Stomach (tissue), 4 donors: Measurements from ENCODE around the gene RFC2.

Experiments
- POLR2A ChIP-seq, 4 donors: fragments of 450-650 bp; IDR thresholded peaks; one replicate each; pipeline ENCODE4 v1.6.1; 2016; ENCODE audit warnings: antibody characterized with exemption in 4 of 4, control low read depth in 2 of 4, mild to moderate bottlenecking in 1 of 4, moderate library complexity in 1 of 4
- TF ChIP-seq, protein P1 (sequence below), 7 experiments: fragments of 450-650 bp in 4 of 7; fragments of 200-600 bp in 3 of 7; sonication (generic) in 3 of 7; IDR thresholded peaks; one replicate each; pipeline ENCODE4 v1.5.1; 2016 to 2019; ENCODE audit warnings: antibody characterized with exemption in 7 of 7, control low read depth in 2 of 7, mild to moderate bottlenecking in 1 of 7

GRCh38 chr7:74223711-74224510 lies 30.3 kb downstream of the RFC2 start:
- TF ChIP-seq, protein P1, sequence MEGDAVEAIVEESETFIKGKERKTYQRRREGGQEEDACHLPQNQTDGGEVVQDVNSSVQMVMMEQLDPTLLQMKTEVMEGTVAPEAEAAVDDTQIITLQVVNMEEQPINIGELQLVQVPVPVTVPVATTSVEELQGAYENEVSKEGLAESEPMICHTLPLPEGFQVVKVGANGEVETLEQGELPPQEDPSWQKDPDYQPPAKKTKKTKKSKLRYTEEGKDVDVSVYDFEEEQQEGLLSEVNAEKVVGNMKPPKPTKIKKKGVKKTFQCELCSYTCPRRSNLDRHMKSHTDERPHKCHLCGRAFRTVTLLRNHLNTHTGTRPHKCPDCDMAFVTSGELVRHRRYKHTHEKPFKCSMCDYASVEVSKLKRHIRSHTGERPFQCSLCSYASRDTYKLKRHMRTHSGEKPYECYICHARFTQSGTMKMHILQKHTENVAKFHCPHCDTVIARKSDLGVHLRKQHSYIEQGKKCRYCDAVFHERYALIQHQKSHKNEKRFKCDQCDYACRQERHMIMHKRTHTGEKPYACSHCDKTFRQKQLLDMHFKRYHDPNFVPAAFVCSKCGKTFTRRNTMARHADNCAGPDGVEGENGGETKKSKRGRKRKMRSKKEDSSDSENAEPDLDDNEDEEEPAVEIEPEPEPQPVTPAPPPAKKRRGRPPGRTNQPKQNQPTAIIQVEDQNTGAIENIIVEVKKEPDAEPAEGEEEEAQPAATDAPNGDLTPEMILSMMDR (IDR thresholded peaks at IDR 0.05), result no peak
- no peak for TF ChIP-seq POLR2A (IDR thresholded peaks at IDR 0.05)
